Hepatic stellate cell (primary cell): ENCODE measurements around the gene FSTL4.

Source experiments
- DNase-seq: peaks from one replicate; pipeline ENCODE4 v3.0.0; 2011; ENCODE audit warnings: low spot score

Gene FSTL4

DNA sequence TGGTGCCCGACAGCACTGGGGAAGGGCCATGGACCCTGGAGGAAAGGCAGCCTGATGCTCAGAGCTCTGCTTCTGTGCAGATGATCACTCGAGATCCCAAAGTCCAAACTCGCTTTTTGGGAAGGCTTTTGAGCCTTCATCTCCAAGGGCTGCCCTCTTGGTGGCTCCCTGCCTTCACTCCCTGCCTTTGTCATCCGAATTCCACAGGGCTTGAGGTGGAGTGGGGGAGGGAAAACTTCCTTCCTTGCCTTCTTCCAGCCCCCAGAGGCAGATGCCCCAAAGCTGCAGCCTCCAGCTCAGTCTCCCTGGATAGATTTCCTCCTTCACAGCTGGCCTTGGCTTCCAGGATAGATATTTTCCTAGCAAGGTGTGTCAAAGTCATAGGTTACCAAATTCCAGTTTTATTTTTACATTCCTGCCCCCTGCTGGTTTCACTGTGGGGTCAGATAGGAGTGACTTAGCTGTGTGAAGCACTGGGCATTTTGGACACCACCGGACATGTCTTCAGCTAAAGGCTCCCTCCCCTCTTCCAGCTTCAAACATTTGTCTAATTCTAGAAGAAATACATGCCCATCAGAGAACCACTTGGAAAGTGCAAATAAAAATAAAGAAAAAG is 292.3 kb downstream of the FSTL4 start:
- no peak for DNase-seq

GRCh38 chr5:133319244-133319643 is 293.1 kb downstream of the FSTL4 start:
- DNase-seq, result no peak

DNA sequence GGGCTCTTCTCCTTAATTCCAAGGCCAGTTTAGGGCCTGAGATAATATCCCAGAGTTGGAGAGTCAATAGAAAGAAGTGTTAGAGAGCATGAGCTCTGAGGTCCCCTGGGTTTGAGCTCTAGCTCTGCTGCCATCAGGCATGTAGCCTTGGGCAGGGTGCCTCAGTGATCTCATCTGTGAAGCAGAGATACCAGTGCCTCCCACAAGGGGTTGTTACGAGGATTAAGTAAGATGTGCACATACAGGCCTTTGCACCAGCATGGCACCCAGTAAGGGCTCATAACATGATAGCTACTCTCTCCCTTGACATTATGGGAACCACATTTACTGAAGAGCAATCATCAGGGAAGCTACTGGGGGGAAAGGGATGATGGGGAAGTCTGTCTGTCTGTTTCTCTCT is 294.8 kb downstream of the FSTL4 start:
- no peak for DNase-seq

GRCh38 chr5:133316346-133317343 is 295.7 kb downstream of the FSTL4 start:
- DNase-seq, result no peak

DNA sequence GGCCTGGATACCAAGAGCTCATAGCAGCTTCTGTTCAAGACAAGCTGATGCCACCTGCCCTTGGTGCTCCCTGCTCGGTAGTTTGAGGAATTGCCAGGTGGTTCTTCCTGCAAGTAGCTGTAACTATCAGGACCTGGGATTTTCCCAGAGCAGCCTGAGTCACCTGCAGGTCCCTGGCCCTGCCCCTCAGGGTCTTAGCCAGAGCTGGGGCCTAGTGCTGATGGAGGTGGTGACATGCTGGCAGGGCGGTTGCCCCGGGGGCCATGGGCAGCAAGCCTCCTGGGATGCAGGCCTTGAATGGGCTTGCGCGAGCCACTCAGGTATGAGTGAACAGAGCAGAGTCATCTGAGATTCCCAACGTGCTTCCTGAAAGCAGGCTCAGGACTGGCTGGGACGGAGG is 298.3 kb downstream of the FSTL4 start:
- no peak for DNase-seq

GRCh38 chr5:133311176-133311575 is 301.2 kb downstream of the FSTL4 start:
- no peak for DNase-seq

- no peak for DNase-seq
These were observed 302.2 kb downstream of the FSTL4 start for GRCh38 chr5:133309984-133310621.

- no peak for DNase-seq
These were observed 303.1 kb downstream of the FSTL4 start for GRCh38 chr5:133309166-133309795.

DNA sequence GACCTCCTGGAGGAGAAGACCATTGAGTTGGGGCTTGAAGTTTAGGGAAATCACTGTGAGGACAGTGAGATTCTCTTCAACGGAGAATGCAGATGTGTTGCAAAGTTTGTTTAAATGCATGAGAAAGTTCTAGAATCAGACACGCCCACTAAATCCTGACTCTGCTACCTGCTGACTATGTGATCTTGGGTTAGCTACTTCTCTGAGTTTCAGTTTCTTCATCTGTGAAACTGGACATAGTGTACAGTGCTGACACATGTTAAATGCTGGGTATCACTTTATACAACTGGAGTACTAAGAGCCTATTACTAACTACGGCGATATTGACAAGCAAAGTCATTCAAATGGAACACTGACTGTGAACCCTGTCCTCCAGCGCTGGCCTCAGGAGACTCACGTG is 305.1 kb downstream of the FSTL4 start:
- no peak for DNase-seq

DNA sequence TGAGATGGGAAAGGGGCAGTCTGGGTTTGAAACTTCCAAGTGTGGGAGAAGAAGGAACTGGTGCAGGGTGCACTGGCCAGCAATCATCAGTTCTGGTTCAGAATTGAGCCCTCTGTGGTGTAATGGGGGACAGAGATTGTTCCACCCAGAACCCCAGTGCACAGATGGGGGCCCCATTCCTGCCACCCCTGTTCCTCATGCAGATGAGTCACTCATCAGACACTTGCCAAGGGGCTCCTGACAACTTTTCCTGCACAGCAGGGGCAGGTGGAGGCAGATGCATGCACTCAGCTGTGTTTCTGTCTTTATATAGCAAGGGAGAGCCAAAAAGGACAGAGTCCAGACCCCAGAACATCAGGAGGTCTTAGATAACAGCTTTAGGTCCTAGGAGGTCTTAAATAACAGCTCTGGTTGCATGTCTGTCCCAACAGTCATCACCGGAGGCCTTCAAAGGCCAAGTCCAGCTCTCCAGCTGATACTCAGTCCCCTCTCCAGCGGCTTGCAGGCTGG is 307.6 kb downstream of the FSTL4 start:
- DNase-seq, result no peak

DNA sequence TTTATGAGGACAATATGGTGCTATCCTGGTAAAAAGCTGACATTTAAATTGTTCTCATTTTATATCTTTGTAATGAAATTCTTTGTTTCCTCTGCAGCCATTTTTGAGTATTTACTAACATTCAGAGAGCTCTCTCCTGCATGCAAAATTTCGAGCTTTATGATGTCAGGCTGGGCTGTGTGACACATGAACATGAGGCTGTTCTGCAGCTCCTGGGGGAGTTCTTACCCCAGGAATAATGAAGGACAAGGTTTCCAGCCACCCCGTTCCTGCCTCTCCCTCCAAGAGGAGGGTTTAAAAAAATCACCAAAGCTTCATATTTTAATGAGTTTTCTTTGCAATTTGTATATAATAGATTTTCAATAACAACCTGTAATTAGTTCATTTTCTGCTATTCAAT is 308.2 kb downstream of the FSTL4 start:
- no peak for DNase-seq

GRCh38 chr5:133303298-133303697 is 309.0 kb downstream of the FSTL4 start:
- DNase-seq, result no peak

GRCh38 chr5:133299728-133300127 is 312.6 kb downstream of the FSTL4 start:
- no peak for DNase-seq

GRCh38 chr5:133299021-133299420 is 313.3 kb downstream of the FSTL4 start:
- no peak for DNase-seq

DNA sequence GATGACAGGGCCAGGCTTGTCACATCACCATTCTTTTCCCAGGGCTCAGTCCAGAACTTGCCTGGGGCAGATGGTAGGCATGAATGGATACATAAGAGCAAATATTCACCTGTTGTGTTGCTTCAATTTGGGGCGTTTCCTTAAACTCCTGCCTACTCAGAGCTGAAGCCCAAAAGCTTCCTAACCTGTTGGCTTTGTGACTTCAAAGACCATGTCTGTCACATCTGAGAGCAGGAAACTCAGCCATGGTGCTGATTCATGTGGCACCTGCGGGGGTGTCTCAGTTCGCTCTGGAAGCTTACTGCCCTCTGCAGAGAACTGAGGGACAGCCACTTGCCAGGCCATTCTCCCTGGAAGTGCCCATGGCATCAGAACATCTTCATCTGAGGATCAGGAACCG is 313.9 kb downstream of the FSTL4 start:
- DNase-seq, result no peak

DNA sequence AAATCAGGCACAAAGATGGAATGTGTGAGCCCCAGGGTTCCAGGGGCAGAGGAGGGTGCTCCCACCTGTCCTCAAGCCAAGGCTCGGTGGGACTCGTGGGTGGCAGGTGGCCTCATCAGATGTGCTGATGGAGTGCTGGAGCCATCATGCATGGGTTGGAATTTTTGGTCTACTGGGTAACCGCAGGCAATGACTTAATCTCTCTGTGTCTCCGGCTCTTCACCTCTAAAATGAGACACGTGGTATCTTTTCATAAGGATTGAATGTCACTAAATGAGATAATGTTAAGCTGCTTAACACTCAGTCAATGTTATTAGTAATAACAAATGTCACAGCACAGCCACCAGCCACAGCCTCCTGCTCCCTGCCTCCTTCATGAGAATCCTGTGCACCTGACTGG is 315.0 kb downstream of the FSTL4 start:
- DNase-seq, result no peak

DNA sequence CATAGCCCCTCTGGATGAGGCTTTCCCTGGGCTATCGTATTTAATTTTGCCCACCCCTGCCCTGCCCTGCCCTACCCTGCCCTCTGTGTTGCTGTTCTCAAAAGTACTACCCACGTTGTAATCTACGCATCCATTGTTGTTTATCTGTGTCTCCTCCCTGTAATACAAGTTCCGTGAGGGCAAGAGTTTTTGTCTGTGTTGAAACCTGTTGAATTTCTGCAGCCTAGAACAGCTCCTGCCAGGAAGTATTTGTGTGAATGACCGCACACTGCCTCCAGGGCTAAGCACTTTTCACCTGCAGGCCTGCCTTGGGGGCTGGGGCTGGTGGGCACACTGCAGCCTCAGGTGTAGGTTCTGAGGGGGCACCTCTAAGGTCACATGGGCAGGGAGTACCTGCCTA is 315.7 kb downstream of the FSTL4 start:
- DNase-seq, result no peak

- DNase-seq, result no peak
These were observed 316.8 kb downstream of the FSTL4 start for GRCh38 chr5:133295520-133295919.

GRCh38 chr5:133294380-133294779 is 318.0 kb downstream of the FSTL4 start:
- DNase-seq, result no peak

DNA sequence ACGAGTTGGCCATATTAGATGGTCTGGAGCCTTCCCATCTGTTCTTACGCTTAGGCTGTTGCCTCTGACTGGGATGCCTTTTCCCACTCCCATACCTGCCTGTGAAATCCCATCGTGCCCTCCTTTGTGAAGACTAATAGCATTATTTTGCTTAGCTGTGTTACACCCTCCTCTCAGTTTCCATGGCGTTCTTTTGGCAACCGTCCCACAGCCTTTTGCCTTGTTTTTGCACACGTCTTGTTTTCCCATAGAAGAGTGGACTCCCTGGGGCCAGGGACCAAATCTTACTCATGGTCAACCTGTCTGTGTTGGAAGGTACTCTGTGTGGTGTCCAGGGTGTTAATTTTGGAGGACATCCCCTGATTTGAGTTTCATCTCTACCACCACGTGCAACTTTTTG is 318.4 kb downstream of the FSTL4 start:
- no peak for DNase-seq

DNA sequence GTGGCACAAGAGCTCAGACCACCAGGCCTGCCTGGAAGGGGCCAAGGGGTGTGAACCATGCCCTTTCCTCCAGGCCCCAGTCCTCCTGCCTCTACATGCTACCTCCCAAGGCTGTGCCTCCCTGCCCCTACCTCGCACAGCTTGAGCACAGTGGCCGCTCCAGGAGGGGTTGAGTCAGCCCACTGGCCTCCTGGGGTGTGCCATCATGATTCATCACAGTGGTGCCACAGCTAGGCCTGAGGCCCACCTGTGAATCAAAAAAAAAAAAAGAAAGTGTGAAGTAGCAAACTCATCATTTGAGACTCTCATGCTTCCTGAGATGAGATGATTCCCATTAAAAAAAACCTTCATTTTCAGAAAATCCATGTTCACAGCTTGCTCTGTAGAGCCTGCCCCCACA is 320.0 kb downstream of the FSTL4 start:
- no peak for DNase-seq

- DNase-seq, result no peak
These were observed 320.8 kb downstream of the FSTL4 start for GRCh38 chr5:133291524-133291923.
